Measurements from ENCODE around the gene MACROD2.

Gene MACROD2

DNA sequence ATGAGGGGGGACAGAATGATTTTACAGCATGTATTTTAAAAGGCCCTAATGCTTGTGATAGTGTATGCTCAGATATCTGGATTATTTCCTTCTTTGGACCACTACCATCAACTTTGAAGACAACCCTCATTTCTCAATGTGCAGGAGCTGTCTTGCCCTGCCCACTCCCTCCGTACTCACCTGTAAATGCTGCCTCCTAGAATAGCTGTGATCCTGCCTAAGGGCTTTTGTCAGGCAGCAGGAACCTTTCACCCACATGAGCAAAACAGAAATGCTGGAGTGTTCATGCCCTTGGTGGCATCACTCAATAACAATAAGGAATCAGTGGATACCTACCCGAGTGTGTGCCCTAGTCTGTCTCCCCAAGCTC, 1065.7 kb downstream of the MACROD2 start:
- in situ Hi-C loops (cut with HindIII; ENCODE audit: low sequenced_read_pairs): no loop called here

DNA sequence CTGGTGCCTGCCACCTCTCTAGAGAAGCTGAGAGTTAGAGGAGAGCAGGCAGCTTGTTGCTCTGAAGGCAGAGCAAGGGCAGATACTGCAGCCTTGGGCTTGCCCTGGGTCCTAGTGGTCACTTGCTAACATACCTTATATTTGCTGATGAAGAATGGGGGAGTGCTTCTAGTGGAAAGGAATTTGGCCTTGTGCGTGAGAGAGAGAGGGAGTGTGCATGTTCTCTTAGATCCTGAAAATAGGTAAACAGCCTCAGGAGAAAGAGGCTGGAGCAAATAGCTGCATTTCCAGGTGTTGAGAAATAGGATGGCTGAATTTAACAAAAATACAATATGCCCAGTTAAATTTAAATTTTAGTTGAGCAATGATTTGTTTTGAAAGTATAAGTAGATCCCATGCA, 1066.6 kb downstream of the MACROD2 start:
- in situ Hi-C loops (cut with HindIII; ENCODE audit: low sequenced_read_pairs): no loop called here

DNA sequence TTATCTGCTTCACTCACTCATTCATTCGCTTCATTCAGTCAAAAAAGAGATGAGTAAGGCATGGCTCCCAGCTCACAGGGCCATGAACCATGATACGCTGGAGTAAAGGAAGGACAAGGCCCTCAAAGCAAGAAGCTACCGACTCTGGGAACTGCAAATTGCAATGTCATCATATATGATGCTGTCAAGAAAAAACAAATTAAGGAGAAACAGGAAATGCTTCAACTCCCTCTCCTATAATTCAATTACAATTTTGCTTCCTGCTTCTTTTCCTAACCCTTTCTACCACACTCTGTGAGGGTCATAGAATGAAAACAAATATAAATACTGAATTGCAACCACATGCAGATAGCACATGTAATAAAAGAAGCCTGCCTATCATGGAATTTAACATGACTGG, 1067.8 kb downstream of the MACROD2 start:
- in situ Hi-C loops (cut with HindIII; ENCODE audit: low sequenced_read_pairs): no loop called here

DNA sequence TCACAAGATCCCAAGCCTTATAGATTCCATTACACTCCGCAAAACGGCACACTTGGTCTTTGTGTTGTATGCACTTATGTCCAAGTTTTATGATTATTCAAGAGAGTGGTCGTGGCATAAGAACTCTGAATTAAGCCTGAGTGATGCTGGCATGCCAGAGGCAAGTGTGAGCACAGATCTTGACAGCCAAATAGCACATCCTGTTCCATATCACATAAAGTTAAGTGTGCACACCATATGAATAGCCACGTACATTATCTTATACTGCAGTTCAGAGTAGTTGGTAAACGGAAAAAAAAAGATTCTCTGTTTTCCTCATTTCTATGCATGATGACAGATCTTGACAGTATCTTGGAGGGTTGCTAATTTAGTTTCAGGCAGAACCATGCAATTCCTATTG, 1069.4 kb downstream of the MACROD2 start:
- in situ Hi-C loops (cut with HindIII; ENCODE audit: low sequenced_read_pairs): no loop called here

DNA sequence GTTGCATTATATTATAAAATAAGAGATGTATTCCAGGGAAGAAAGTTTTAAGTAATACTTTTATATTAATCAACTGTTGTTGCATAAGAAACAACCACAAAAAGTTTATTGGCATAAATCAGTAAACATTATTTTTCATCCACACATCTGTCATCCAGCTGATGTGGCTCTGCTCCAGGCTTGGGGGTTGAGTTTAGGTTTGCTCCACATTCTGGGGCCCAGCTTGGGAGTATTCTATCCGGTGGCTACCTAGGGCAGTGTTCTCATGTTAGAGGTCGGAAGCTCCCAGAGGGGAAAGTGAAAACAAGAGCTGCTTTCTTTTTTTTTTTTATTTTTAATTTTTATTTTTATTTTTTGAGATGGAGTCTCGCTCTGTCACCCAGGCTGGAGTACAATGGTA, 1070.5 kb downstream of the MACROD2 start:
- in situ Hi-C loops (cut with HindIII; ENCODE audit: low sequenced_read_pairs): no loop called here

DNA sequence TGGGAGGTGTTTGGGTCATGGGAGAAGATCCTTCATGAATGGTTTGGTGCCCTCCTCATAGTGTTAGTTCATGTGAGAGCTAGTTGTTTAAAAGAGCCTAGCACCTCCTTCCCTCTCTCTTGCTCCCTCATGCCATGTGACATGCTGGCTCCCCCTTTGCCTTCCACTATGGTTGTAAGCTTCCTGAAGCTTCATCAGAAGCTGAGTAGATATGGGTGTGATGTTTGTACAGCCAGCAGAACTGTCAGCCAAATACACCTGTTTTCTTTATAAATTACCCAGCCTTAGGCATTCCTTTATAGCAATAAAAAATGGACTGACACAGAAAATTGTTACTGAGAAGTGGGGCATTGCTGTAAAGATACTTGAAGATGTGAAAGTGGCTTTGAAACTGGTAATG, 1073.2 kb downstream of the MACROD2 start:
- in situ Hi-C loops (cut with HindIII; ENCODE audit: low sequenced_read_pairs): no loop called here

DNA sequence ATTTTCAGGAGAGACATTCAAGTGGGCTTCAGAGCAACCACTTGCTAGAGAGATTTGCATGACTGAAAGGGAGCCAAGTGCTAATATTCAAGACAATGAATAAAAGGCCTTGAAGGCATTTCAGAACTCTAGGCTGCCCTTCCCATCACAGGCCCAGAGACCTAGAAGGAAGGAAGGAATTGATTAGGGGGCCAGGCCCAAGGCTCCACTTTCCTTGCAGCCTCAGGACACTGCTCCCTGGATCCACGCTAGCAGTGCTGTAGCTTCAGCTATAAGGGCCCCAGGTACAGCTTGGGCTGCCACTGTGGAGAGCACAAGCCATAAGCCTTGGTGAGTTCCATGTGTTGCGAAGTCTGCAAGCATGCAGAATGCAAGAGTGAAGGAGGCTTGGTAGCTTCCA, 1074.0 kb downstream of the MACROD2 start:
- in situ Hi-C loops (cut with HindIII; ENCODE audit: low sequenced_read_pairs): no loop called here

DNA sequence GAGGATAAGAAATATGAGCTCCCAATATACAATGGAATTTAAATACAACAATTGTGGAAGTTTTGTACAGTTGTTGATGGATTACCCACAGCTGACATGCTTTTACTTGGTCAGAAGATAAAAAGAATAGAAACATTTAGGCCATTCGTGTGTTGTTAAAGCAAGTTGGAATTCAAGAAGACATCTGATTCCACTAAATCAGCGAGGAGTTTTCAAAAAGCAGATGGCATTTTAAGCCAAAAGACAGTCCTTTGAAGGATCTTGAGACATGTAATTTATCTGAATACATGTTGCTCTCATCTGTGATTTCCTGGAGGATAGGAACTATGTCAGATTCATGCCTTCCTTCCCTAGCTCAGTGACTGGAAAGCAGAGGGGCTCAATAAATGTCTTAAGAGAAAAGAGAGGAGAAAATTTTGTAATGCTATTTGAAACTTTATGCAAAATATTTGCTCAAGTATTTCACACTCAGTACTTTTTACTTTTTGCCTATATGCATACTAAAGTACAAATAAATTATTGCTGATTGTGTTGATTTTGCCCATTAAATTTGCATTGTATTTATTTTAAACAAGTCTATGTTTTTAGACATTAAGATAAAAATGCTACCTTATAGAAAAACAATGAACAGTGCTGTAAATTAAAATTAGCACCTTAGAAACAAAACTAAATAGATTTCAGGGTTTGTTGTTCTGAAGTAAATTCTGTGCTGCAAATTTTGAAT, 1075.9 kb downstream of the MACROD2 start:
- in situ Hi-C loops (cut with HindIII; ENCODE audit: low sequenced_read_pairs): no loop called here

DNA sequence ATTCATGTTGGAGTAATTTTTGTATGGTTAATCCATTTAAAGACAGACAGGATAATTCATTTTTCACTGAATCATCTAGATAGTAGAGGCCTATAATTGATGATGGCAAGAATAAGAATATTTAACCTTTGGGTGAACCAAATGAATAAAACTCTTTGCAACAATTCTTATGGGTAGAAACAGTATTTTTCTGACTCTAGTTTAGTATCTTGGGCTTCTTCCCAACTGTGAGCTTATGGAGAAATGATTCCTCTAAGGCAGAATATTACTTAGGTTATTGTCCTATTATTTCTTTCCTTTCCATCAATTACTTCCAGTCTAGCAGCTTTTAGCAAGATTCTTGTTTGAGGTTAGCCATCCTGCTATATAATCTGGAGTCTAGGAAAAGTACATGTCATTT, 1077.0 kb downstream of the MACROD2 start:
- in situ Hi-C loops (cut with HindIII; ENCODE audit: low sequenced_read_pairs): no loop called here

DNA sequence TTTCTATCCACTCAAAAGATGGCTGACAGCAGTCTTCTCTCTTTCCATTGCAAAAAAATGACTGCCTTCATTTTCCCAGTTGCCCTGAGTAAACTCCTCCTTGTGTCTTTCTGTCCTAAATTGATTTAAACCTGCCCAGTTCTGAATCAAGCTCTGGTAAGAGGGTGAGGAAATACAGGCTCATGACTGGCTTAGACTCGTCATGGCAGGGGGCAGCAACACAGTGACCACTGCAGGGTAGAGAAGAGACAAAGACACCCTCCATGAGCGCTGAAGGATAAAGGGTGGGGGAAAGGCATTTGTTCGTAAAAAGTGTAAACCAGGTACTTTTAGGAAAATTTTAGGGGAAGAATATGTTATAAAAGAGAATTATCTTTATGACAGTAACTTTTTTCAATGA, 1080.3 kb downstream of the MACROD2 start:
- in situ Hi-C loops (cut with HindIII; ENCODE audit: low sequenced_read_pairs): no loop called here

DNA sequence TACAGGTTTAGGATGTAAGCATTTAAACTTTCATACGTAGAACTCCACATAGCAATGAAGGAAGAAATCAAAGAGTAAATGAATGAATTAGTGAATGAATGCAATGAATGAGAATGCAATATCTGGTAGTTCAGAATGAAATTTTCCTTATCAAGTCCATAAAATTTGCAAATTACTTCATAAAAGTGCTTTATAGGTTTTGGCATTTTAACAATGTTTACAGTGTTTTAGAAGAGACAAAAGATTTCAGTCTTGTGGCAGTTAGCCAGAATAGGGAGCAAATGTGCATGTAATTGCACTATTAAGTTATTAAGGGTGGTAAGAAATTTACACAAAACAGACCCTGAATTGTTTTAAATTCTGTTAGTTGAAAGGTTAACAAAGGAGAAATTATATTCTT, 1081.5 kb downstream of the MACROD2 start:
- in situ Hi-C loops (cut with HindIII; ENCODE audit: low sequenced_read_pairs): no loop called here

DNA sequence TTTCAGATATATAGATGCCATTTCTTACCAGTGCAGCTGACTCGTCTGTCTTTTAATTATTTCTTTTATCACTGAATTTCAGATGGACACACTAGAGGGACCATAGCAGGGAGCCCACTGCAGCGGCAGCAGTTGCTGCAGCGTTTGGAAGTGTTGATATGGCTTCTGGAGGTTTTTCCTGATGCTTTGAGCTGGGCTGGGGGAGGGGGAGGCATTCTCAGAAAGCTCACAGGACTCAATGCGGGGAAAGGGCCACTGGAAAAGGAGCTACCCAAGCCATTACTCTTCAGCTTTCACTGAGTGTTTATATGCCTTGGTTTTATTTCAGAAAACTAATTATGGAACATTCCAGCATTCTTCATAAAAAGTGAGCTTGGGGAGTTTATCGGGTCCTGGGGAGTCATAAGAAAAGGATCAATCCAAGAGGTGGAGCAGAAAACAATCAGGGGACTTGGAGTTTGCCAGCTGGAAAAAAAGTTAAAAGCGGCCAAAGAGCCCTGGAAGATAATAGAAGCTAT, 1082.5 kb downstream of the MACROD2 start:
- in situ Hi-C loops (cut with HindIII; ENCODE audit: low sequenced_read_pairs): no loop called here

DNA sequence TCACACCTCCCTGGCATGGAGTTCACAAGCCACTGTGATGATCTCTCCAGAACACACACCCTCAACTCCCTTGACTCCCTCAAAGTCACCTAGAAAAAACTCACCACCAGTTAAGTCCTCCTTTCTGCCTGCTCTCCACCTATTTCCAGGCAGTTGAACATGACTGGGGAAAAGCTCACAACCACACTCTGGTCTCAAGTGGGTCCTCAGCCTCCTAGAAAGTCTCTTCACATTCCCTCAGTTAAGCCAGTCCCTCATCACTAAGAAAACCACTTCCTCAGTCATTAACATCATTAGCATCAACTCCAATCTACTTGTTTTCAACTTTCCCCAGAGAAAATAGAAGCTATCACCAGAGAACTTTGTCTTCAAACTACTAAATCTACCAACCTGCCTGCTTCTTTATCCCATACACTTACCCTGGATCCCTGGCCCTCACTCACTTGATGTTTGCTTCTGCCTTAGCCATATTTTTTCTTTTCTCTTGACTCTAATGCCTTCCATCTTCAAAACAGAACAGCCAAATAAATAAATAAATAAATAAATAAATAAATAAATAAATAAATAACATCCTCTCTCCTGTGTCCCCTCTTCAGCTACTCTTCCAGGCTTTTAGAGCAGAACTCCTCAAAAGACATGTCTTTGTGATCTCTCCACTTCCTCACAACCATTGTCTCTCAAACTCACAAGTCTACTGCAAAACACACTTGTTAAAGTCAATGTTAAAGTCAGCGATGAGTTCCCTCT, 1084.5 kb downstream of the MACROD2 start:
- in situ Hi-C loops (cut with HindIII; ENCODE audit: low sequenced_read_pairs): no loop called here

DNA sequence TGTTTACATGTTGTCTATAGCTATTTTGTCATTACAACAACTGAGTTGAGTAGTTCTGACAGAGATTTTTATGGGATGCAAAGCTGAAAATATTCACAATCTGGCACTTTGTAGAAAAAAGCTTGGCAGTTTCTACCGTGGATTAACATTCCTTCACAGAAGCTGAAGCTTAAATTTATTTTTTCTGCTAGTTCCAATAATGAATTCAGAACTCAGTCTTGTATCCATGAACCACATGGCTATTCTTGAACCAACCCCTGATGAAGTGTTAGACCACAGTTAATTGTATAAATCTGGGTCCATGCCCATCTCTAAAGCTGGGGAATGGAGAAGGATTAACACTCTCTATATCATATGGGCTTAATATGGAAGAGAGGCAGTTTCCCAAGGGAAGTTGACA, 1085.9 kb downstream of the MACROD2 start:
- in situ Hi-C loops (cut with HindIII; ENCODE audit: low sequenced_read_pairs): no loop called here

DNA sequence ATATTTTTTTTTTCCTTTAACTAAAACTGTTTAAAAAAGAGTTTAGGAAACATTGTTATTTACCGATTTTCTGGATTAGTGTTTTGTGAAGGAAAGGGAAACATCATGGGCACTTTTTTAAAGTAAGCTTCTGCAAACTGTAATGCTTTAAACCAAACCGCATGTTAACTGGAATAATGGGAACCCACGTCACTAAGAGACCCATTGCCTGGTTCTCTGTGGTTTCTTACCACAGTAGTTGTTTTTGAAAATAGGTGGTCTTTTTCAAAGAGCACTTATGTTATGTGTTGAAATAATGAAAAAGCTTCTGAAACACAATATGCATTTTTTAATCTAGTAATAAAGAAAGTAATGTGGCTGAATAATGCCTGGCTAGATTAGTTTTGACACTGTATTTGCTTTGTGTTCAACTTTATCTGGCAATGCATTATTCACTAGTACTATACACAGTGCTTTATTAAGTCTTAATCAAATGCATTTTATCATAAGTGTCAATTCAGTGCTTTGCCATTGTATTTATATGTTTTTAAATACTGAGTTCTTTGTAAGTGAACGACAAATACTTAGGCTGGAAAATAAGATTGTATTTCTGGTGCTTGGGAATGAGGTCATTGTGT, 1096.2 kb downstream of the MACROD2 start:
- in situ Hi-C loops (cut with HindIII; ENCODE audit: low sequenced_read_pairs): loop anchor here (5.0 kb wide), 1 partner anchor 36 kb away; no protein-coding TSS in a partner anchor

DNA sequence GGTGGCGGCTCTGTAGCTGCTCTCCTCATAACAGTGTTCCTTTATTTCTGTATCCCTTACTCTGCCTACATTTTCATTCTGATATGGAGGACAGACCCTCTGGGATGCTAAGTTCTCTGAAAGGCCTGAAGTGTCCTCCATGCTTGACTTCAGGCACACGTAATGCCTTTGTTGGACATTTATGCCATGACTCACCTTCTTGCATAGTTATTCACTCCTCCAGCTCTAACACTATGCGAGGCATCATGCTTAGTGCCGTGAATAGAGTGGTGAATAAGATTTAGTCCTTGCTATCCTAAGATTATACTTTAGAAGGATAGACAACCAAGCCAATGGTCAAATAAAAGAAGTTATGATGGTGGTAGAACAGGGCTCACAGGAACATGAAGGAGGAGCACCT, 1103.0 kb downstream of the MACROD2 start:
- in situ Hi-C loops (cut with HindIII; ENCODE audit: low sequenced_read_pairs): no loop called here

DNA sequence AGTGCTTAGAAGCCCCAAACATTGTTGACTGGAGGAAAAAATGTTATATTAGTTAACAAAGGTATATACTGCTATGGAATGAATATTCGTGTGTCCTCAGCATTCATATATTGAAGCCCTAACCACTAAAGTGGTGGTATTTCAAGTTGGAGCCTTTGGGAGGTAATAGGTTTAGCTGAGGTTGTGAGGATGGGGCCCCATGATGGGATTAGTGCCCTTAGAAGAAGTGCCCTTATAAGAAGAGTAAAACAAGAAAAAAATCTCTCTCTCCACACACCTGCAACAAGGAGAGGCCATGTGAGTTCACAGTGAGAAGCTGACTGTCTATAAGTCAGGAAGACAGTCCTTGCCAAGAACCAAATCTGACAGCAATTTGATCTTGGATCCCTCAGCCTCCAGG, 1103.8 kb downstream of the MACROD2 start:
- in situ Hi-C loops (cut with HindIII; ENCODE audit: low sequenced_read_pairs): no loop called here

DNA sequence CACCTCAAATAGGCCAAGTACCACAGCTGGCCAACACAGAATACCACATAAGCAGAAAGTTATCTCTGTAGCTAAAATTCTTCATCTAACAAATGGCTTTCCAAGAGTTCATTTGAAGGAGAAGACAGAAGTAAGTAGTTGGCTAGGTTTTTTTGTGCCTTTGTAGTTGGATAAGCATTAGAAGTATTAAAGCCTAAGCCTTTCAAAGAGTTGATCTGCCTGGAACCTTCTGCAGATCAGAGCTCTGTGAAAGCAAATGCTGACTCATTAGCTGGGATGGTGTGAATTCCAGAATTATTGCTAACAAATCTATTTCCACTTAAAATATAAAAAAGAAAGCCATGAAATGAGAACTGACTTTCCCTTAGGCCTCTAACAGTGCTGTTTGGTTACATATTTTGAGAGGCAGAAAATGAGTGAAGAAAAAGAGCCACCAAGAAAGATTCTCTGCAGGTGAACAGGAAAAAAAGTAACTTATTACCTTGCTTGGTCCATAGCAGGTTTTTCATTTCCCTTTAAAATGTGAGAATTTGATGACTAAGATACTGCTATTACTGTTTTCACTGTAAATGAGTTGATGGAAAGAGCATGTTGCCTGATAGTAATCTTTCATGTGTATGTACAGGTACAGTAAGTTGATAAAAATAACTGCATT, 1105.3 kb downstream of the MACROD2 start:
- in situ Hi-C loops (cut with HindIII; ENCODE audit: low sequenced_read_pairs): no loop called here

DNA sequence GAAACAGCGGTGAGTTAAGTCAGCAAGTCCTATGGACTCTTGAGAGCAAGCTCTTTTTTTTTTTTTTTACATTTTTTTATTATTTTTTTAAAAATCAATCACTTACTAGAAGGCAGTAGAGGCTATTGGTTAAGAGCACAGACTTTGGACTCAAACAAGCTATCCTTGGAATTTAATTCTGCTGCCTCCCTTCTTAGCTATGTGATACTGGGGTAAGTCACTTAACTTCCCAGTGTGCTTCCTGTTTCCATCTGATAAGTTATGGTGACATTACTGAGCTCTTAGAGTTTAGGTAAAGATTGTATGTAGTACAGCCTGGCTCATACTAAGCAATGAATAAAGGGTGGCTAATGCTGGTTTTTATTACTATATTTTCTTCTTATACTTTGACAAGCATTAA, 1112.6 kb downstream of the MACROD2 start:
- in situ Hi-C loops (cut with HindIII; ENCODE audit: low sequenced_read_pairs): no loop called here

DNA sequence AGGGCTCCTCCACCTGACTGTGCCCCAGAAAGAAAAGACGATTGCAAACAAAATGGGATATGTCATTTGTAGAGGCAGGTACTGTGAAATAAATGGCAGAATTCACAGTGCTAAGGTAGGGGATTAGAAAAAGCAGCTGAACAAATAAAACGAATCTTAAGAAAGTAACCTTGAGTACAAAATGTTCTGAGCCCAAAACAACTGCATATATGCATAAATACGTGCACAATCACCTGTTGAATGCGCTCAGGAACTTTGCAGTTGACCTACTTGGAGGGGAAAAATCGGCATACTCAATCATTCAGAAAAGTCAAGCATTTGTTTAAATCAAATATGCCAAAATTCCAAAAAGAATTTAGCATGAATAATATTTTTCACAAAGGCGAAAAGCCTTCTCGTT, 1114.2 kb downstream of the MACROD2 start:
- in situ Hi-C loops (cut with HindIII; ENCODE audit: low sequenced_read_pairs): no loop called here

DNA sequence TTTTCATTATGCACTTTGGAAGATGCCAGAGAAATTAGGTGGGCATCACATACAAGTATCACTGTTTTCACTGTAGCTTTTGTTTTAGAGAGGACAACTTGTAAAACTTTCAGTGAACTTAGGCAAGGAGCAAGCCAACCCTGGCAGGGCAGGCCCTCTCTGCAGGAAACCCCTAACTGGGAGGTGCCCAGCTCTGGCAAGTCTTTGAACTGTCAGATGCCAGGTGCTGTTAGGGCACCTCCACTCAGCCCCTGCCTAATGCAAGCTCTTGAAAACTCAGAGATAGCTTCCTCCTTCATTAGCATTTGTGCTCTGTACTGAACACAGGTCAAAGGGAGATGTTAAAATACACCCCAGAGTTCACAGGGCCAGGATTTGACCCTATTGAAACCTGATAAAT, 1116.3 kb downstream of the MACROD2 start:
- in situ Hi-C loops (cut with HindIII; ENCODE audit: low sequenced_read_pairs): no loop called here
